22Rv1 (cell line): Measurements from ENCODE around the gene CRYBG1.

Experiments used
- H3K27ac ChIP-seq: fragments of 450-650 bp; 2 replicates; pipeline ENCODE4 v1.5.1; 2017
- CTCF ChIP-seq: fragments of 450-650 bp; IDR thresholded peaks from 2 replicates; pipeline ENCODE4 v1.5.1; 2017; ENCODE audit warnings: mild to moderate bottlenecking
- ZFX ChIP-seq: fragments of 450-650 bp; IDR thresholded peaks from 2 replicates; pipeline ENCODE4 v1.6.1; 2017; ENCODE audit warnings: antibody characterized with exemption, borderline replicate concordance

Gene CRYBG1

DNA sequence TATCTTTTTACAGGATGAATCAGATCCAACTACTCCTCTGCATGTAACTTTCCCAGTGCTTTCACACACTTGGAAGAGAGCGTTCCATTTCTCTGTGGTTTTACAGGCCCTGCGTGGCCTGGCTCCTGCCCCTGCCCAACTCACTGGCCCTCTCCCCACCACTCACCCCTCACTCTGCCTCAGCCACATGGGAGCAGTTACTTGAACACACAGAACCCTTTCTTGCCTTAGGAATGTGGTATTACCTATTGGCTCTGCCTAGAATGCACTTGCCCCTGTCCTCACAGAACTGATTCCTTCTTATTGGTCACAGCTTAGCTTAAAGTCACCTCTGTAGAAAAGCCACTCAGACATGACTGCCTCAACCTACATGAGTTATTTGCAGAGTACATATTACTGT, 108.4 kb downstream of the CRYBG1 start:
- TF ChIP-seq CTCF (no peak), ZFX (no peak)
- H3K27ac ChIP-seq, result no peak overlapping the region

- H3K27ac ChIP-seq, result no peak overlapping the region
- TF ChIP-seq ZFX (no peak), CTCF (no peak)
These were observed 109.4 kb downstream of the CRYBG1 start for GRCh38 chr6:106469882-106470281.

DNA sequence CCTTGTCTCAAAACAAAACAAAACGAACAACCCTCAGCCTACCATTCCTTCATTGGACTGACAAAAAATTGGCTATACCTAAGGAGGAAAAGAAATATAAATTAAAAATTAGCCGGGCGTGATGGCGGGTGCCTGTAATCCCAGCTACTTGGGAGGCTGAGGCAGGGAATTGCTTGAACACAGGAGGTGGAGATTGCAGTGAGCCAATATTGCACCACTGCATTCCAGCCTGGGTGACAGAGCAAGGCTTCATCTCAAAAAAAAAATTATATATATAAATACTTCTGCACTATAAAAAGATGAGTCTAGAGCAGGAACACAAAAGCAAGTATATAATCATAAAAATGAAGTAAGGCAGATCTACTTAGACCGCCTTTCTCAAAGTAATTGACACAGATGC, 109.8 kb downstream of the CRYBG1 start:
- TF ChIP-seq ZFX, result no peak
- no peak overlapping the region for H3K27ac ChIP-seq

GRCh38 chr6:106470811-106471210, 110.3 kb downstream of the CRYBG1 start:
- TF ChIP-seq CTCF (no peak), ZFX (no peak)

GRCh38 chr6:106473812-106474211, 113.3 kb downstream of the CRYBG1 start:
- no peak overlapping the region for H3K27ac ChIP-seq
- no peak for TF ChIP-seq CTCF
- no peak for TF ChIP-seq ZFX

More at GRCh38 chr6:106470811-106471210, 110.3 kb downstream of the CRYBG1 start:
- H3K27ac ChIP-seq, result no peak overlapping the region

DNA sequence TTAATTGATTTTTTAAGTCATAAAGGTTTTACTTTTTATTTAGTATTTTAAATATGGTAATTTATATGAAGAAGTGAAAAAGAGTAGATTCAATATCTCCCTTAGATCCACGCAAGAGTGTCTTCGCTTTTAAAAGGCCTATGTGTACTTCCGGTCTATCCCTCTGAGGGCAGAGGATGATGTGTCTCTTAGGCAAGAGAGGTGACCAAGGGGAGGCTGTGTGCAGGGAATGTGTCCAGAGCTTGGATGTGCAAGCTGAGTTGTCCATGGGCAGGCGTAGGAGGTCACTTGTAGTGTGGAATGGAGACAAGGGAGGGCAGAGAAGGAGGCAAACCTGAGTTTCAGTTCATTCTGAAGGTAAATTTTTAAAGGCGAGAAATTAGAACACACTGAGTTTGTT, 113.9 kb downstream of the CRYBG1 start:
- TF ChIP-seq ZFX (no peak), CTCF (no peak)
- no peak overlapping the region for H3K27ac ChIP-seq

GRCh38 chr6:106475284-106475683, 114.8 kb downstream of the CRYBG1 start:
- TF ChIP-seq CTCF (no peak), ZFX (no peak)
- H3K27ac ChIP-seq, result no peak overlapping the region

DNA sequence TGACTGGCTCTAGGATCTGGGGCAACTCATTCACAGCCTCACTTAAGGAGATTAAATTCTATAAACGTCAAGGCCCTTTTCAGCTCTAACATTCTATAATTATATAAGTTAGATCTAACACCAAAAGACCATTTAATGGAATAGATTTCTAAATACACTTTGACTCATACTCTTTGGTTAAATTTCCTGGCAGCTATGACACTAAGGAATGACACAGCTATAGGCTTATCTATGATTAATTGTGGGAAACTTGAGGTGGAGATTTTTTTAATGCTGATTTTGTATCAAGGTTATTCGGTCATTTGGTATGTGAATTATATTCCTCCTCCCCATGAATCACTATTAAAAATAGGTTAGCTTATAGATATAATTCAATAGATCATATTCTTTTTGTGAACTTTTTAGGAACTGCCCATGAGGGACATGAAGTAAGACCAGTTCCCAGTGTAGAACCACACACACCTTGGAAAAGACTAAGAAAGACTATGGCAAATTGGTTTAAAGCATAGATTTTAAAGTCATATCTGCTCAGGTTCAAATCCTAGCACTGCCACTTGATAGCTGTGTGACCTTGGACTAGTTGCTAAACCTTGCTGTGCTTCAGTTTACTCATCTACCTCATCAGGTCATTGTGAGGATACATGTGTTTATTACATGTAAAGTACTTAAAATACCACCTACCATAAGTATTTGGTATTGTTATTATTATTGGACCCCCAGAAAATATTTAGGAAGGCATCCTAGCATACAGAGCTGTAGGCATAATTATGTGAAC, 116.0 kb downstream of the CRYBG1 start:
- H3K27ac ChIP-seq, result no peak overlapping the region
- no peak for TF ChIP-seq CTCF
- no peak for TF ChIP-seq ZFX
